GM06990 (cell line): ENCODE data around the gene TNFRSF4.
"Not testable (repeated sequence)": the region's sequence is repeated elsewhere in the genome, so short reads cannot be mapped to it uniquely, and the experiment has no call there.

Experiments used
- DNase-seq: peaks from one replicate; pipeline ENCODE4 v3.0.0-alpha.2; 2011; ENCODE audit not compliant: insufficient read length; ENCODE audit errors: extremely low read depth
- H3K27me3 ChIP-seq: replicated peaks from 2 replicates; pipeline ENCODE4 v1.6.0; 2011; ENCODE audit warnings: low read length; ENCODE audit not compliant: control insufficient read depth, insufficient read depth
- H3K36me3 ChIP-seq: 2 replicates; pipeline ENCODE4 v1.5.1; 2011; ENCODE audit warnings: low read length; ENCODE audit not compliant: control insufficient read depth, insufficient read depth
- H3K4me3 ChIP-seq: replicated peaks from 2 replicates; pipeline ENCODE4 v1.5.1; 2011; ENCODE audit warnings: low read depth, mild to moderate bottlenecking, control low read depth, low read length
- CTCF ChIP-seq: IDR thresholded peaks from 2 replicates; pipeline ENCODE4 v1.5.1; 2011; ENCODE audit warnings: low read length, control low read depth, mild to moderate bottlenecking, inconsistent platforms; ENCODE audit not compliant: insufficient read depth, poor library complexity, severe bottlenecking

Gene TNFRSF4

DNA sequence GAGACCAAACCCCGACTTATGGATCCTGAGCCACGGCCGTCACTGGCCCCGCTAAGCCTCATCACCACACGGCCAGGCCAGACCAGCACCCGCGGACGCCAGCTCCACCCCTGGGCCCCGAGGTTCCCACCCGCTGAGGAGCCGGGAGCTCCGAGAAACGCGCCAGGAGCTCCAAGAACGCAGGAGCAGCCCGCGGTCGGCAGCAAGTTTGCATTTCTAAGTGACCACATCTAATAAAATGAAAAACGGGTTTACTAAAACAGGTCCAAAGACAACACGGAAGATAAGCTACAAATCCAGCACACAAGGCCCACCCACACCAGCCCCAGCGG is 40.7 kb upstream of the TNFRSF4 start:
- Histone ChIP-seq H3K27me3 (no peaks in the 10 kb centered on the region), H3K4me3 (no peak overlapping the region), H3K36me3 (peaks cover 23% of the 10 kb centered on the region)
- DNase-seq: no peak
- no peak for TF ChIP-seq CTCF

- H3K4me3 ChIP-seq: no peak overlapping the region
- H3K36me3 ChIP-seq: peaks cover 20% of the 10 kb centered on the region
- TF ChIP-seq CTCF: no peak
These were observed 40.2 kb upstream of the TNFRSF4 start for GRCh38 chr1:1253972-1254666.

GRCh38 chr1:1253314-1253713 is 39.4 kb upstream of the TNFRSF4 start:
- DNase-seq: no peak
- peaks cover 13% of the 10 kb centered on the region for H3K36me3 ChIP-seq
- no peaks in the 10 kb centered on the region for H3K27me3 ChIP-seq
- no peak overlapping the region for H3K4me3 ChIP-seq
- no peak for TF ChIP-seq CTCF

More at GRCh38 chr1:1253972-1254666, 40.2 kb upstream of the TNFRSF4 start:
- no peaks in the 10 kb centered on the region for H3K27me3 ChIP-seq
- no peak for DNase-seq

DNA sequence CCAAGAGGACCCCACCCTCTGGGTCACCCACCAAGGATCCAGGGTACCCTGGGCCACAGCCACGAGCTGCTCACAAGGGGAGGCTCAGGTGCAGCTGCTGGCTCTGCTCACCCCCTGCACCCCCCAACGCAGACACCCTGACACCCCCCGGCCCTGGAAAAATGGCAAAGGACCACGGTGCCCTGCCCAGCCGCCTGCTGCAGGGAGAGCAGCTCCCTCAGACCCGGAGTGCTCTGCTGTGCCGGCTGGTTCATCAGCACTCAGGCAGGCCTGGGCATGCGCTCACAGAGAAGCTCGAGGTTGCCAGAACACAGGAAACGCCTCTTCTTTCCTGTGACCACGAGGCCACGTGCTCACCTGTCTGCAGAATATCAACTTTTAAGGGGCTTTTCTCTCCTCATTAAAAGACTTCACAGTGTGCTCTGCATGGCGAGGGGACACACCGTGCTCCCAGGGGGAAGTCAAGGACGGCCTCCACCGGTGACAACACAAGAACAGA is 36.9 kb upstream of the TNFRSF4 start:
- Histone ChIP-seq H3K4me3 (no peak overlapping the region), H3K36me3 (peaks cover 11% of the 10 kb centered on the region), H3K27me3 (no peaks in the 10 kb centered on the region; the same call in 1 of the 2 replicates)
- peak; percentile 69 for DNase-seq
- no peak for TF ChIP-seq CTCF

DNA sequence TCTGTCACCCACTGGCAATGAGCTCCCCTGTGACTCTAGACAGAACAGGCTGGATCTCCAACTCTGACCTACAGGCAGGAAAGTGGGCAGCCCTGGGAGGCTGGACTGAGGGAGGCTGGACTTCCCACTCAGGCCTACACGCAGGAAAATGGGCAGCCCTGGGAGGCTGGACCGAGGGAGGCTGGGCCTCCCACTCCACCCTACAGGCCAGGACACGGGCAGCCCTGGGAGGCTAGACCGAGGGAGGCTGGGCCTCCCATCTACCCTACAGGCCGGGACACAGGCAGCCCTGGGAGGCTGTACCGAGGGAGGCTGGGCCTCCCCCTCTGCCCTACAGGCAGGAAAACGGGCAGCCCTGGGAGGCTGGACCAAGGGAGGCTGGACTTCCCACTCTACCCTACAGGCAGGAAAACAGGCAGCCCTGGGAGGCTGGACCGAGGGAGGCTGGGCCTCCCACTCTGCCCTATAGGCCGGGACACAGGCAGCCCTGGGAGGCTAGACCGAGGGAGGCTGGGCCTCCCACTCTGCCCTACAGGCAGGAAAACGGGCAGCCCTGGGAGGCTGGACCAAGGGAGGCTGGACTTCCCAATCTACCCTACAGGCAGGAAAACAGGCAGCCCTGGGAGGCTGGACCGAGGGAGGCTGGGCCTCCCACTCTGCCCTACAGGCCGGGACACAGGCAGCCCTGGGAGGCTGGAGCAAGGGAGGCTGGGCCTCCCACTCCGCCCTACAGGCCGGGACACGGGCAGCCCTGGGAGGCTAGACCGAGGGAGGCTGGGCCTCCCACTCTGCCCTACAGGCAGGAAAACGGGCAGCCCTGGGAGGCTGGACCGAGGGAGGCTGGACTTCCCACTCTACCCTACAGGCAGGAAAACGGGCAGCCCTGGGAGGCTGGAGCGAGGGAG is 34.3 kb upstream of the TNFRSF4 start:
- H3K27me3 ChIP-seq, H3K4me3 ChIP-seq, H3K36me3 ChIP-seq, DNase-seq: not testable (repeated sequence)

- Histone ChIP-seq H3K4me3 (no peak overlapping the region), H3K27me3 (no peaks in the 10 kb centered on the region; the same call in 1 of the 2 replicates), H3K36me3 (no peaks in the 10 kb centered on the region)
- TF ChIP-seq CTCF: no peak
- DNase-seq: no peak
These were observed 33.5 kb upstream of the TNFRSF4 start for GRCh38 chr1:1247341-1247913.
